ENCODE data around the gene NUDT8.
"Not testable (repeated sequence)": the region's sequence is repeated elsewhere in the genome, so short reads cannot be mapped to it uniquely, and the experiment has no call there.

DNA sequence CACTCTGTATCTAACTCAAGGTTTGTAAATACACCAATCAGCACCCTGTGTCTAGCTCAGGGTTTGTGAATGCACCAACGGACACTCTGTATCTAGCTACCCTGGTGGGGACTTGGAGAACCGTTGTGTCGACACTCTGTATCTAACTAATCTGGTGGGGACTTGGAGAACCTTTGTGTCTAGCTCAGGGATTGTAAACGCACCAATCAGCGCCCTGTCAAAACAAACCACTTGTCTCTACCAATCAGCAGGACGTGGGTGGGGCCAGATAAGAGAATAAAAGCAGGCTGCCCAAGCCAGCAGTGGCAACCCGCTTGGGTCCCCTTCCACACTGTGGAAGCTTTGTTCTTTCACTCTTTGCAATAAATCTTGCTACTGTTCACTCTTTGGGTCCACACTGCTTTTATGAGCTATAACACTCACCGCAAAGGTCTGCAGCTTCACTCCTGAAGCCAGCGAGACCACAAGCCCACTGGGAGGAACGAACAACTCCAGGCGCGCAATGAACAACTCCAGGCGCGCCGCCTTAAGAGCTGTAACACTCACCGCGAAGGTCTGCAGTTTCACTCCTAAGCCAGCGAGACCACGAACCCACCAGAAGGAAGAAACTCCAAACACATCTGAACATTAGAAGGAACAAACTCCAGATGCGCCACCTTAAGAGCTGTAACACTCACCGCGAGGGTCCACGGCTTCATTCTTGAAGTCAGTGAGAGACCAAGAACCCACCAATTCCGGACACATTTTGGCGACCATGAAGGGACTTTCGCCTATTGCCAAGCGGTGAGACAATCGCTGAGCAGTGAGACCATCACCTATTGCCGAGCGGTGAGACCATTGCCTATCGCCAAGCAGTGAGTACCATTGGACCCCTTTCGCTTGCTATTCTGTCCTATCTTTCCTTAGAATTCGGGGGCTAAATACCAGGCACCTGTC, 9.8 kb downstream of the NUDT8 start:
- TF ChIP-seq, protein P1, sequence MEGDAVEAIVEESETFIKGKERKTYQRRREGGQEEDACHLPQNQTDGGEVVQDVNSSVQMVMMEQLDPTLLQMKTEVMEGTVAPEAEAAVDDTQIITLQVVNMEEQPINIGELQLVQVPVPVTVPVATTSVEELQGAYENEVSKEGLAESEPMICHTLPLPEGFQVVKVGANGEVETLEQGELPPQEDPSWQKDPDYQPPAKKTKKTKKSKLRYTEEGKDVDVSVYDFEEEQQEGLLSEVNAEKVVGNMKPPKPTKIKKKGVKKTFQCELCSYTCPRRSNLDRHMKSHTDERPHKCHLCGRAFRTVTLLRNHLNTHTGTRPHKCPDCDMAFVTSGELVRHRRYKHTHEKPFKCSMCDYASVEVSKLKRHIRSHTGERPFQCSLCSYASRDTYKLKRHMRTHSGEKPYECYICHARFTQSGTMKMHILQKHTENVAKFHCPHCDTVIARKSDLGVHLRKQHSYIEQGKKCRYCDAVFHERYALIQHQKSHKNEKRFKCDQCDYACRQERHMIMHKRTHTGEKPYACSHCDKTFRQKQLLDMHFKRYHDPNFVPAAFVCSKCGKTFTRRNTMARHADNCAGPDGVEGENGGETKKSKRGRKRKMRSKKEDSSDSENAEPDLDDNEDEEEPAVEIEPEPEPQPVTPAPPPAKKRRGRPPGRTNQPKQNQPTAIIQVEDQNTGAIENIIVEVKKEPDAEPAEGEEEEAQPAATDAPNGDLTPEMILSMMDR (IDR thresholded peaks at IDR 0.05; ENCODE audit: low read length) = not testable (repeated sequence)
- not testable (repeated sequence) for TF ChIP-seq EZH2 (IDR thresholded peaks at IDR 0.05; ENCODE audit: borderline replicate concordance, low read length)
